Measurements from ENCODE around the gene ITLN2. TPM values are rescaled to one million over a fixed set of nuclear protein-coding genes. Genes with fewer than 3 reads are reported as not detected.

ITLN2 gene
- total RNA-seq, 2 experiments from 2014 or later, result not detected

DNA sequence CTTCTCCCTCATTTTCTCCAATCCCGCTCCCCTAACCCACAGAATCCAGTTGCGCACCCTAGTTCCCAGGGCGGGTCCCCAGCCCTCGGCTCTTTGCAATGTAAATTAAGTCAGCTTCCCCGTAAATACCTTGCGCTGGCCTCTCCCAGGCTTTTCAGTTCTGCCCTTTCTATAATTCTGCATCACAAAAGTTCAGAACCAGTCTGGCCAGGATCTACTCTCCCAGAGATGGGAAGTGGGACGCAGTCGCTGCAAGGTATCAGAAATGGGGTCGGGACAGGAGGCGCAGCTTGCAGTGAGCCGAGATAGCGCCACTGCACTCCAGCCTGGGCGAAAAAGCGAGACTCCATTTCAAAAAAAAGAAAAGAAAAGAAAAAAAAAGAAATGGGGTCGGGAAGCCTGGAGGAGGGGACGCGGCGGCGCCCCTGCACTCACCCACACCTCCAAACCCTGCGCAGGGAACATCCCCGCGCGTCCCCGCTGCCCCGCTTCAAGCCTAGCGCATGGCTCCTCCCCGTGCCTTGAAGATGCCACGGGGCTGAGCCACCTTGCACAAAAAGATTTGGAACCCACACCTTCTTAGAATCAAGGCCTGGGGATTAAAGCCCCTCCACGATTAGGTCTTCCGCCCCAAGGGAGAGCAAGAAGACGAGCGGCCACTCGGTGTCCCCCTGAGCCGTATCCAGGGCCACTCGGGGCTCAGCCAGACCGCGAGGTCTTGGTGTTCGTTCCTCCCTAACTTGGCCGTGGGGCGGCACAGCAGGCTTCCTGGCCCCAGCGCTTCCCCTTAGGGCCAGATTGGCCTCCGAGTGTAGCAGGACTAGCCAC, 27.2 kb upstream of the ITLN2 start:
- peak overlapping the region; percentile 66 for H3K4me3 Mint-ChIP-seq
- no peaks in the 10 kb centered on the region for H3K36me3 Mint-ChIP-seq (ENCODE audit: low read depth)
- DNase-seq, result peak; percentile 21
- no peaks in the 10 kb centered on the region for H3K9me3 Mint-ChIP-seq
- intact Hi-C loops (cut with micrococcal nuclease), result no loop called here
- CTCF ChIA-PET, result interaction anchor here (0.6 kb wide), 3 partner anchors 10 to 121 kb away, joined by 3 read pairs; no protein-coding TSS in a partner anchor
- H3K27ac Mint-ChIP-seq, result no peak overlapping the region
- H3K27me3 Mint-ChIP-seq (ENCODE audit: low read depth), result peaks cover 20% of the 10 kb centered on the region
- H3K4me1 Mint-ChIP-seq (ENCODE audit: low read depth), result peaks cover 9% of the 10 kb centered on the region

DNA sequence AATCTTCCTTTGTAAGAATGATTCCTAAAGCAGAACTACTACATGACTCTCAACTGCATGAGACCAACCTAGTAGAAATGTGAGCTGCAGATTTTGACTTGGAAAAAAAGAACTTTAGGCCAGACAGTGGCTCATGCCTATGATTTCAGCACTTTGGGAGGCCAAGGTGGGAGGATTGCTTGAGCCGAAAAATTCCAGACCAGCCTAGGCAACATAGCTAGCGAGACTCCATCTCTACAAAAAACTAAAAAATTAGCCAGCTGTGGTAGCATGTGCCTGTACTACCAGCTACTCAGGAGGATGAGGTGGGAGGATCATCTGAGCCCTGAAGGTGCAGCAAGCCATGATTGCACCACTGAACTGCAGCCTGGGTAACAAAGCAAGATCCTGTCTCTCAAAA, 24.7 kb upstream of the ITLN2 start:
- Mint-ChIP-seq H3K9me3 (no peaks in the 10 kb centered on the region), H3K4me3 (no peak overlapping the region), H3K36me3 (ENCODE audit: low read depth) (no peaks in the 10 kb centered on the region), H3K27ac (no peak overlapping the region), H3K27me3 (ENCODE audit: low read depth) (peaks cover 20% of the 10 kb centered on the region), H3K4me1 (ENCODE audit: low read depth) (peaks cover 9% of the 10 kb centered on the region)
- CTCF ChIA-PET, result interaction anchor here (0.8 to 1.8 kb wide), 6 partner anchors 9 to 144 kb away, joined by 3 to 6 read pairs (median 4); partner anchors contain the start of gene ITLN2
- intact Hi-C loops (cut with micrococcal nuclease), result no loop called here
- DNase-seq, result no peak

DNA sequence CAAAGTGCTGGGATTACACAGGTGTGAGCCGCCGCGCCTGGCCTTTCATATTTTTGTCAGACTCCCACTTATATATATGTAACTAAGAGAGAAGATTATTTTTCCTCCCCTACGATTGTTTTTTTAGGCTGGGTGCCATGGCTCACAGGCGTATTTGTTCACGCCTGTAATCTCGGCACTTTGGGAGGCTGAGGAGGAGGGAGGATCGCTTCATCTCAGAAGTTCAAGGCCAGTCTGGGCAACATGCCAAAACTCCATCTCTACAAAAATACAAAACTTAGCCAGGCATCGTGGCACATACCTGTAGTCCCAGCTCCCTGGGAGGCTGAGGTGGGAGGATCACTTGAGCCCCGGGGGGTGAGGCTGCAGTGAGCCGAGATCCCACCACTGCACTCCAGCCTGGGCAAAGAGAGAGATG, 23.9 kb upstream of the ITLN2 start:
- peaks cover 9% of the 10 kb centered on the region for H3K4me1 Mint-ChIP-seq (ENCODE audit: low read depth)
- CTCF ChIA-PET, result interaction anchor here (0.9 to 1.8 kb wide), 5 partner anchors 10 to 209 kb away, joined by 3 to 6 read pairs (median 4); partner anchors contain the start of gene ITLN2
- no peak overlapping the region for H3K27ac Mint-ChIP-seq

DNA sequence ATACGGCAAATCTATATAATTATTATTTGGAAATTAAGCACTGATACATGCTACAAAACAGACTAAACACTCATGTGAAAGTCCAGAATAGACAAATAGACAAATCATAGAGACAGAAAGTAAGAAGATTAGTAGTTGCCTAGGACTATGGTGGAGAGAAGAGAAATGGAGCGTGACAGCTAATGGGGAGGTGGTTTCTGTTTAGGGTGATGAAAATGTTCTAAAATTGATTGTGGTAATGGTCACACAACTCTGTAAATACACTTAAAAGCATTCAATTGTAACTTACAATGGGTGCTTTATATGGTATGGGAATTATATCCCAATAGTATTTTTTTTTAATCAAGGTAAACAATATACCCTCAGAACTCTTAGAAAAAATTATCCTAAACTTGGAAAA, 20.4 kb upstream of the ITLN2 start:
- Mint-ChIP-seq H3K27me3 (ENCODE audit: low read depth) (no peaks in the 10 kb centered on the region), H3K27ac (no peak overlapping the region), H3K36me3 (ENCODE audit: low read depth) (no peaks in the 10 kb centered on the region), H3K9me3 (no peaks in the 10 kb centered on the region), H3K4me1 (ENCODE audit: low read depth) (peaks cover 7% of the 10 kb centered on the region), H3K4me3 (no peak overlapping the region)
- CTCF ChIA-PET, result interaction anchor here (1.7 kb wide), 1 partner anchor 24 kb away, joined by 7 read pairs; no protein-coding TSS in a partner anchor
- intact Hi-C loops (cut with micrococcal nuclease), result no loop called here
- DNase-seq, result no peak

More for the DNA sequence above, 23.9 kb upstream of the ITLN2 start:
- H3K4me3 Mint-ChIP-seq, result no peak overlapping the region
- DNase-seq, result no peak
- peaks cover 20% of the 10 kb centered on the region for H3K27me3 Mint-ChIP-seq (ENCODE audit: low read depth)
- no peaks in the 10 kb centered on the region for H3K36me3 Mint-ChIP-seq (ENCODE audit: low read depth)
- intact Hi-C loops (cut with micrococcal nuclease), result no loop called here
- H3K9me3 Mint-ChIP-seq, result no peaks in the 10 kb centered on the region

DNA sequence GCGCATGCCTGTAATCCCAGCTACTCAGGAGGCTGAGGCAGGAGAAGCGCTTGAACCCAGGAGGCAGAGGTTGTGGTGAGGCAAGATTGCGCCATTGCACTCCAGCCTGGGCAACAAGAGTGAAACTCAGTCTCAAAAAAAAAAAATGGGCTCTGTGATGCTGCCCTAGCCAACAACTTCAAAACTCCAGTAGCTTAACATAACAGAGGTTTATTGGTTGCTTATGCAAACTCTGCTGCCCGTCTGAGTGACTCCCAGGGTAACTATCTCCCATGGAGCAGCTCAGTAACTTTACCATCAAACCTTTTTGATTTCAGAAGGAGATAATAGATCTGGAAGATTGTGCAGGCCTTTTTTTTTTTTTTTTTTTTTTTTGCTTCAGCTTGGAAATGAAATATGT, 18.9 kb upstream of the ITLN2 start:
- no peaks in the 10 kb centered on the region for H3K36me3 Mint-ChIP-seq (ENCODE audit: low read depth)
- no peak for DNase-seq
- H3K4me3 Mint-ChIP-seq, result no peak overlapping the region
- H3K27me3 Mint-ChIP-seq (ENCODE audit: low read depth), result no peaks in the 10 kb centered on the region
- intact Hi-C loops (cut with micrococcal nuclease), result no loop called here
- no peak overlapping the region for H3K27ac Mint-ChIP-seq
- no peaks in the 10 kb centered on the region for H3K9me3 Mint-ChIP-seq
- H3K4me1 Mint-ChIP-seq (ENCODE audit: low read depth), result peaks cover 7% of the 10 kb centered on the region
- CTCF ChIA-PET, result interaction anchor here (1.9 kb wide), 1 partner anchor 20 kb away, joined by 4 read pairs; no protein-coding TSS in a partner anchor

DNA sequence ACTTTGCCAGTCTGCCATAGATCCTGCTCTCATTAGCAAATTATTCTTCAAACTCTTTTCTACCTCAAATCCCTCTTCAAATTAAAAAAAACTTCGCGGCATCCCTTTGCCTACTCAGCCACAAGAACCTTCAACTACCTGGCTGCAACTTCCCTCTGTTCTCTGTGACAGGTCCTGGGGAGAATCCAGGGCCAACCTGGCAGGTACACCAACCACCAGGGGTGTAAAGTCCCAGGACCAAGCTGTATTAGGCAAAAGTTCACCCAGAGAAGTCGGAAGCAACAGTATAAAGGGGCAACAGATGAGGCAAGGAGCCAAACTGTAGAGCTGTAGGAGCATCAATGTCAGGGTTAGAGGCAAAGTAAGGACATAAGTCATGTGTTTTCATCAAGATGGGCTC, 18.3 kb upstream of the ITLN2 start:
- H3K36me3 Mint-ChIP-seq (ENCODE audit: low read depth), result no peaks in the 10 kb centered on the region
- H3K4me3 Mint-ChIP-seq, result no peak overlapping the region
- DNase-seq, result no peak
- no peak overlapping the region for H3K27ac Mint-ChIP-seq
- peaks cover 7% of the 10 kb centered on the region for H3K4me1 Mint-ChIP-seq (ENCODE audit: low read depth)
- CTCF ChIA-PET, result interaction anchor here (0.6 to 1.9 kb wide), 2 partner anchors 19 to 66 kb away, joined by 3 to 4 read pairs; partner anchors contain the start of gene TSTD1
- intact Hi-C loops (cut with micrococcal nuclease), result no loop called here
- no peaks in the 10 kb centered on the region for H3K27me3 Mint-ChIP-seq (ENCODE audit: low read depth)
- H3K9me3 Mint-ChIP-seq, result no peaks in the 10 kb centered on the region

DNA sequence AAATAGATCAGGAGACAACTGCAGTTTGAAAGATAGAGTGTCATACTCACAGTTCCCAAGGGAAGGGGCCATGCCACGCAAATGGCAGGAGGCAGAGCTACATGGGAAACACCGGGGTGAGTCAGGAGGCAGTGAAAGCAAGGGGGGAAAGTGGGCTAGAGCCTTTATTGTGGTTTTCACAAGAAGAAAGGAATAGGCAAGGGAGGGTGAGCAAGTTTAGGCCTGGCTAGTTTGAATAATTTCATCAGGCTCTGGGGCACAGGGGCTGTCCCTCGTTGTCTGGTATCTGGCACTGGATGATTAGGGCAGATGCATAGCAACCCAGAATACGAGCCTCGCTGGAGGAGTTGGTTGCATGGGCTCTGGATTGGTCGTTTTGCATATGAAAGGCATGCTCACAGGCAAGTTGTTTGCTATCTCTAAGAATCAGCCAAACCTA, 17.0 kb upstream of the ITLN2 start:
- H3K4me3 Mint-ChIP-seq, result no peak overlapping the region
- CTCF ChIA-PET, result no interaction called here
- H3K9me3 Mint-ChIP-seq, result no peaks in the 10 kb centered on the region
- no peaks in the 10 kb centered on the region for H3K27me3 Mint-ChIP-seq (ENCODE audit: low read depth)
- no peak overlapping the region for H3K27ac Mint-ChIP-seq
- H3K4me1 Mint-ChIP-seq (ENCODE audit: low read depth), result peaks cover 7% of the 10 kb centered on the region
- H3K36me3 Mint-ChIP-seq (ENCODE audit: low read depth), result no peaks in the 10 kb centered on the region
- DNase-seq, result peak; percentile 70
- intact Hi-C loops (cut with micrococcal nuclease), result loop anchor here (2.0 kb wide), 1 partner anchor 21 kb away; no protein-coding TSS in a partner anchor

DNA sequence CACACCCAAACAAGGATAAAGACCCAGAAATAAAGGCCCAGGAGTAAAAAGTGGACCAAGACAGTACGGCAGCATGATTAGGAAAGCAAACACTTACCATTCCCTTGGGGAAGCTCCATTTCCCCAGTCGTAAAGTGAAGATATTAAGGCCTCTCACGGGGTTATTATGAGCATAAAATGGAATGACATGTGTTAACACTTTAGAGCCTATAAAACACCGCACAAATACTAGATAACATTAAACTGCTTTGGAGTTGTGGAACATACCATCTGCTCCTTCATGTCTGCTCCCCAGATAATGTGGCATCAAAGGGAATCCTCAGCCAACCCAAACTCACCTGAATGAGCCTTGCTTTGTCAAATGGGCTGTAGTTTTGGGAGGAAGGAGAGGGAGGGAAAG, 8.9 kb upstream of the ITLN2 start:
- Mint-ChIP-seq H3K4me3 (no peak overlapping the region), H3K9me3 (no peaks in the 10 kb centered on the region), H3K4me1 (ENCODE audit: low read depth) (no peaks in the 10 kb centered on the region), H3K36me3 (ENCODE audit: low read depth) (no peaks in the 10 kb centered on the region), H3K27ac (no peak overlapping the region), H3K27me3 (ENCODE audit: low read depth) (no peaks in the 10 kb centered on the region)
- intact Hi-C loops (cut with micrococcal nuclease), result no loop called here
- CTCF ChIA-PET, result interaction anchor here (1.3 to 3.5 kb wide), 2 partner anchors 10 to 129 kb away, joined by 3 to 20 read pairs; partner anchors contain the start of gene ITLN2
- no peak for DNase-seq

DNA sequence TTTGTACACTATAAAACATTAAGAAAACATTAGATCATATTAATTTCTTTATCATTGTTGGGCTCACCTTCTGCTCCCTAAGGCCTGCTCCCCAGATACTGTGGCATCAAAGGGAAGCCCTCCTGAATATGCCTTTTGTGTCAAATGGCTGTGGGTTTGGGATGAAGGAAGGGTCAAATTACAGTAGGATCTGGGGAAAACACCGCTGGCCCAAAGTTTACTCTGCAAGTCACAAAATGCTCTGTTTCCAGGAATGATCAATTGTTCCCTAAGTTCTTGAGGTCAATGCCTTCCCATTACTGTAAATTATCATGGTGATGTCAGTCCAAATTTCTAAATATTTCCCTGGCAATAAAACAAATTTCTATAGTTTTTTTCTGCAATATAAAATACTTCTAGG, 6.8 kb upstream of the ITLN2 start:
- CTCF ChIA-PET, result interaction anchor here (0.7 to 3.5 kb wide), 4 partner anchors 8 to 127 kb away, joined by 3 to 20 read pairs (median 5); partner anchors contain the start of gene ITLN2
- intact Hi-C loops (cut with micrococcal nuclease), result no loop called here
- no peak for DNase-seq
- no peaks in the 10 kb centered on the region for H3K36me3 Mint-ChIP-seq (ENCODE audit: low read depth)
- H3K4me3 Mint-ChIP-seq, result no peak overlapping the region
- no peaks in the 10 kb centered on the region for H3K9me3 Mint-ChIP-seq
- H3K4me1 Mint-ChIP-seq (ENCODE audit: low read depth), result no peaks in the 10 kb centered on the region
- no peaks in the 10 kb centered on the region for H3K27me3 Mint-ChIP-seq (ENCODE audit: low read depth)
- H3K27ac Mint-ChIP-seq, result no peak overlapping the region

DNA sequence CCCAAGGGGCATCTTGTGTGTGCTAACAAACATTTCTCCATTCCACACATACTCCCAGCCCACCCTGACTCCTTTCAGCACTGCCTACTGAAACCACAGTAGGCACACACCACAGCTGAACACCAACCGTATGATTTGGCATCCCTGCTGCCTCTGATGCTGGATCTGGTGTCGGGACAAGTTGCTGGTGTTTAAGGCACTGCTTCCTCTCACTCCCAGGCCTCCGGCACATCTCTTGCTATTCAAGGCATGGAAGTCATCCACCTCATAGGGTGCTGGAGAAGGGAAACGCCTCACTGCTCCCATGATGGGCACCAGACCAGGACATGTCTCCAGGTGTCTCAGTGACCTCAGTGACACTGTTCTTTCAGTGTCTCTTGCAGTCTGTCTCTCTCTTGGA, 2.4 kb upstream of the ITLN2 start:
- Mint-ChIP-seq H3K27me3 (ENCODE audit: low read depth) (no peaks in the 10 kb centered on the region), H3K36me3 (ENCODE audit: low read depth) (no peaks in the 10 kb centered on the region), H3K4me1 (ENCODE audit: low read depth) (peaks cover 3% of the 10 kb centered on the region), H3K4me3 (no peak overlapping the region), H3K27ac (no peak overlapping the region), H3K9me3 (no peaks in the 10 kb centered on the region)
- intact Hi-C loops (cut with micrococcal nuclease), result no loop called here
- DNase-seq, result no peak
- CTCF ChIA-PET, result interaction anchor here (1.0 to 1.9 kb wide), 2 partner anchors 10 to 122 kb away, joined by 3 to 7 read pairs; no protein-coding TSS in a partner anchor

DNA sequence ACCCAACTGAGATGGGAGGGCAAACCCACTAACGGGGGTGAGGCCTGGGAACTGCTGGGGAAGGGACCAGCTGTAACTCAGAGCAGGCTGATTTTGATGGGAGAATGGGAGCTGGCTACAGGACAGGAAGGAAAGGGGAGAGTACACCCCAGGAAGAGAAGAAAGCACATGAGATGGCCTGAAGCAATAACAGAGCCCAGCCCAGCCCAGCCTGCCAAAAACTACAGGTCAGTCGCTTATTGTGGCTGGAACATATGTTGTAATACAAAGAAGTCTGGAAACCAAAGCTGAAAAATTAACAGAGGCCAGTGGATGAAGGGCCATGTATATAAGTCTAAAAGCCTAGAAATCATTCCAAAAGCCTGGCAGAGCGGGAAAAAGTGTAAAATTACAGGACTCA, 1.6 kb downstream of the ITLN2 start:
- intact Hi-C loops (cut with micrococcal nuclease), result loop anchor here (5.0 kb wide), 1 partner anchor 326 kb away; no protein-coding TSS in a partner anchor
- Mint-ChIP-seq H3K27me3 (ENCODE audit: low read depth) (no peaks in the 10 kb centered on the region), H3K4me3 (no peak overlapping the region), H3K4me1 (ENCODE audit: low read depth) (peaks cover 3% of the 10 kb centered on the region), H3K36me3 (ENCODE audit: low read depth) (no peaks in the 10 kb centered on the region), H3K27ac (no peak overlapping the region), H3K9me3 (no peaks in the 10 kb centered on the region)
- no peak for DNase-seq
- CTCF ChIA-PET, result interaction anchor here (0.8 to 5.9 kb wide), 27 partner anchors 10 to 334 kb away, joined by 3 to 229 read pairs (median 7); no protein-coding TSS in a partner anchor

DNA sequence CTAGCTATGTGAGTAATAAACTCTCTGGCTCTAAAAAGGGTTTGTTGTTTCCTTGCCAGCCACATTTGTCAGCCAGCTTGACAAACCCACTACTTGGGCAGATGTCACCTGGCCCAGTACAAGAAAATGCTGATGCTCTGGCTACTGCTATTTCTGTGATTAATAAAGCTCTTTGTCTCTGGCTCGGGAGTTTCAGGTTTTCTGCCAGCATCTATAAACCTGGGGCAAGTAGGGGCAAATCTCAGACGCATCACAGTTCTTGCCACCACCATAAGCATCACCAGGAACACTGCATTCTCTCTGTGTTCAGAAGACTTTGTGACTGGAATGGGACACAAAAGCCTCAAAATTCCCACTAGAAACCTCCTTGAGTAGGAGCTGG, 2.5 kb downstream of the ITLN2 start:
- Mint-ChIP-seq H3K36me3 (ENCODE audit: low read depth) (no peaks in the 10 kb centered on the region), H3K4me1 (ENCODE audit: low read depth) (peaks cover 3% of the 10 kb centered on the region), H3K9me3 (no peaks in the 10 kb centered on the region), H3K27me3 (ENCODE audit: low read depth) (no peaks in the 10 kb centered on the region), H3K27ac (no peak overlapping the region), H3K4me3 (no peak overlapping the region)
- intact Hi-C loops (cut with micrococcal nuclease), result loop anchor here (5.0 kb wide), 1 partner anchor 325 kb away; no protein-coding TSS in a partner anchor
- CTCF ChIA-PET, result interaction anchor here (0.6 to 5.9 kb wide), 60 partner anchors 8 to 333 kb away, joined by 3 to 229 read pairs (median 6); partner anchors contain the start of genes CD244, ITLN1, KLHDC9 and LY9
- no peak for DNase-seq

Measured in activated naive CD4-positive, alpha-beta T cell treated with anti-CD3 and anti-CD28 coated beads for 36 hours (primary cell).